ENCODE data around the gene RAI14.

The RAI14 gene

DNA sequence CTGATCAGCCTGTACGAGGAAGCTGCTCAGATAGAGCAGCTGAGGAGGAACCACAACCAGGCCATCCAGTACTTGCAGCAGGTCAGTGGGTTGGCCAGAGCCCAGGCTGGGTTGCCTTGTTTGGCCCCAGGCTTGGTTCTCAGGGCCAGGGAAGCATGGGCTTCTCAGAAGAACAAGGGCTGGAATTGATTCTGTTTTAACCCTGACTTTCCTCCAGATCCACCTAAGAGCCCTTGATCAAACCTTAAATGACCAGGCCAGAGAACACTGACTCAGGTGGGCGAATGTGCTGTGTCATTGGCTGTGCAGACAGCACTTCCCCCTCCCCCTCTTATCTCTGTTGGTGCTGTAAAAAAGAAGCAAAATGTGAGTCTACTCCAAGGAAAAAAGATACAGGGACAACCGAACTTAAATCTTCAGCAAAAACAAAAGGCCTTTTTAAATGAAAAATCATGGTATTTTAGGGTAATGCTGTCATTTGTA is 210.9 kb downstream of the RAI14 start:
- H3K4me3 ChIP-seq (ENCODE audit: low read length) = no peak overlapping the region
- H3K36me3 ChIP-seq (ENCODE audit: insufficient read depth, low read length) = no peaks in the 10 kb centered on the region
- WGBS = 93% methylated on average over 2 of the region's 3 CpGs
- peaks cover 33% of the 10 kb centered on the region for H3K4me1 ChIP-seq (ENCODE audit: insufficient read depth, low read length)
- peak overlapping the region; percentile 46; the same call in 1 of the 2 replicates for H3K27ac ChIP-seq (ENCODE audit: low read depth, low read length)
- H3K9ac ChIP-seq (ENCODE audit: low read depth, low read length) = no peak overlapping the region
- H3K9me3 ChIP-seq (ENCODE audit: insufficient read depth, low read depth, low read length) = no peaks in the 10 kb centered on the region
- no peaks in the 10 kb centered on the region for H3K27me3 ChIP-seq (ENCODE audit: insufficient read depth, low read length)

DNA sequence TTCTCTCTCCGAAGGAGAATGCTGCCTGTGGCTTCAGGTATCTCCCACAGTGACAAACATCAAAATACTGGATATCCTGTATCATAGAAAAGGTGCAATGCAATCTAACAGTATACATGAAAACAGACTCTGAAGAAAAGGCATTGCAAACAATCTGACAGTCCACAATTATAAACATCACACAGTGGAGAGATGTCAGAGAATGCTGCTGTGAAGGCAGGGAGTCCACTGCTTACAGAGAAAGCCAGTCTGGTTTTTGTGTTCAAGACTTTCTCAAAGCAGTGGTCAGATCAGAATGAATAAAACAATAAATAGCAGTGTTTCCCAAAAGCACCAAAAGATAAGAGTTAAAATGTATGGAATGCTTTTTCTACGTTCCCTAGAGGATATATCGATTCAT is 211.5 kb downstream of the RAI14 start:
- Histone ChIP-seq H3K27ac (ENCODE audit: low read depth, low read length) (no peak overlapping the region), H3K27me3 (ENCODE audit: insufficient read depth, low read length) (no peaks in the 10 kb centered on the region), H3K4me3 (ENCODE audit: low read length) (no peak overlapping the region), H3K4me1 (ENCODE audit: insufficient read depth, low read length) (peaks cover 33% of the 10 kb centered on the region), H3K9me3 (ENCODE audit: insufficient read depth, low read depth, low read length) (no peaks in the 10 kb centered on the region), H3K36me3 (ENCODE audit: insufficient read depth, low read length) (no peaks in the 10 kb centered on the region), H3K9ac (ENCODE audit: low read depth, low read length) (no peak overlapping the region)
- 100% methylated on average over 1 of the region's 3 CpGs for WGBS

DNA sequence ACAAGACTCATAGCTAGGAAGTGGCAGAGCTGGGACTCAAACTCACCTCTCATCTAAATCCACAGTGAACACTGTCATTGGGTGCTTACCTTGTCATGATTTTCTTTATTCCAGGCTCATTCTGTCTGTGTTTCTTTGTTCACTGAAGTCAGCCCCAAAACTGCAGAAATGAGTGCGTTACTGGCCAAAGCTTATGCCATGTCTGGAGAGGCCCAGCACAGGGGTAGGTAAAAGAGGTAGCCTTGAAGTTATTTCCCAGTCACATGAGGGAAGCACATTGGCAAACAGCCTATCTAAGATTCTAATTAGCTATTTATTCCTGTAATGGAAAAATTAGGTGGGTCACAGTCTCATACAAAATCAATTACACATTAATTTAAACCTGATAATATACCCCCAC is 212.7 kb downstream of the RAI14 start:
- H3K9me3 ChIP-seq (ENCODE audit: insufficient read depth, low read depth, low read length) = no peaks in the 10 kb centered on the region
- H3K27me3 ChIP-seq (ENCODE audit: insufficient read depth, low read length) = no peaks in the 10 kb centered on the region
- no peak overlapping the region for H3K4me3 ChIP-seq (ENCODE audit: low read length)
- no peaks in the 10 kb centered on the region for H3K36me3 ChIP-seq (ENCODE audit: insufficient read depth, low read length)
- H3K4me1 ChIP-seq (ENCODE audit: insufficient read depth, low read length) = peaks cover 26% of the 10 kb centered on the region
- H3K9ac ChIP-seq (ENCODE audit: low read depth, low read length) = no peak overlapping the region
- 96% methylated on average over 1 of the region's 1 CpG for WGBS
- no peak overlapping the region for H3K27ac ChIP-seq (ENCODE audit: low read depth, low read length)

DNA sequence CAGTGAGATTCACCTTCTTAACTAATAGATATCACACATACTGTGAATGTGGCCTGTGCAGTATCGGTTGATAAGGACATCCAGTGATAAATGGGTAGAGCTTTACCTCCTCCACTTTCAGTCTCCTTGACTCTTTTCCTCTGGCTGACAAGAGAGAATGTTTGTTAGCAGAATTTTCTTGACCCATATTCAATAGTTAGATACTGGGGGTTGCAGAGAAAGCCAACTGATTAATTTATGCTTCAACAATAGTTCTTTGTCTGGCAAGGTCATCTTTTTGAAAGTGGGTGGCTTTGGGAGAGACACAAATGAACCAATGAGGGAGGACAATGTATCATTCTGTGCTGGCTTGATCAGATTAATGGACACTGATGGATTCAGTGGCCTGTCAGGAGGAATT is 213.1 kb downstream of the RAI14 start:
- Histone ChIP-seq H3K27me3 (ENCODE audit: insufficient read depth, low read length) (no peaks in the 10 kb centered on the region), H3K36me3 (ENCODE audit: insufficient read depth, low read length) (no peaks in the 10 kb centered on the region), H3K27ac (ENCODE audit: low read depth, low read length) (no peak overlapping the region), H3K9ac (ENCODE audit: low read depth, low read length) (no peak overlapping the region), H3K9me3 (ENCODE audit: insufficient read depth, low read depth, low read length) (no peaks in the 10 kb centered on the region), H3K4me3 (ENCODE audit: low read length) (no peak overlapping the region), H3K4me1 (ENCODE audit: insufficient read depth, low read length) (peaks cover 22% of the 10 kb centered on the region)
- 100% methylated on average over 1 of the region's 1 CpG for WGBS

DNA sequence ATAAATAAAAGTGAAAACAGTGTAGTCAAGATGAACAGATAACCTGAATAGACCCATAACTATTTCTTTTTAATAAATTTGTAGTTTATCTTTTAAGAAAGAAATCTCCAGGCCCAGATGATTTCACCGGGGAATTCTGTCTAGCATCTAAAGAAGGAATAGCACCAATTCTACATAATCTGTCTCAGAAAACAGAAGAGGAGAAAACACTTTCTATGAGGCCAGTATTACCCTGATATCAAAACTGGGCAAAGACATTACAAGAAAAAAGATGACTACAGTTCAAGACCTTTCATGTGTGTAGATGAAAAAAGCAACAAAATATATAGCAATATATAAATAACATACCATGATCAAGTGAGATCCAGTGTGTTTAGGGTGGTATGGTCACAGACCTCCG is 214.3 kb downstream of the RAI14 start:
- no peak overlapping the region for H3K4me3 ChIP-seq (ENCODE audit: low read length)
- H3K27ac ChIP-seq (ENCODE audit: low read depth, low read length) = no peak overlapping the region
- no peak overlapping the region for H3K9ac ChIP-seq (ENCODE audit: low read depth, low read length)
- WGBS = 100% methylated on average over 1 of the region's 2 CpGs
- peaks cover 10% of the 10 kb centered on the region for H3K4me1 ChIP-seq (ENCODE audit: insufficient read depth, low read length)
- H3K36me3 ChIP-seq (ENCODE audit: insufficient read depth, low read length) = no peaks in the 10 kb centered on the region
- H3K27me3 ChIP-seq (ENCODE audit: insufficient read depth, low read length) = no peaks in the 10 kb centered on the region
- no peaks in the 10 kb centered on the region for H3K9me3 ChIP-seq (ENCODE audit: insufficient read depth, low read depth, low read length)

DNA sequence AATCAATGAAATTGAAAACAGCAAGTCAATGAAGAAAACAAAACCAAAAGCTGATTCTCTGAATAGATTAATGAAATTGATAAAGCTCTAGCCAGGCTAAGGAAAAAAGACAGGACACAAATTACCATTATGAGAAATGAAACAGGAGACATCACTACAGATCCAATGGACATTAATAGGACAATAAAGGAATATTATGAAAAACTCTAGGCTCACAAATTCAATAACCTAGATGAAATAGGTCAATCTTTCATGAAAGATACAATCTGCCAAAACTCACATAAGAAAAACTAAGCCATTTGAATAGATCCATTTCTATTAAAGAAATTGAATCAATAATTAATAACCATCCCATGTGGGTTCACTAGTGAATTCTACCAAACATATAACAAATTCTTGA is 220.1 kb downstream of the RAI14 start:
- Histone ChIP-seq H3K4me1 (ENCODE audit: insufficient read depth, low read length) (no peaks in the 10 kb centered on the region), H3K4me3 (ENCODE audit: low read length) (no peak overlapping the region), H3K36me3 (ENCODE audit: insufficient read depth, low read length) (no peaks in the 10 kb centered on the region), H3K27ac (ENCODE audit: low read depth, low read length) (no peak overlapping the region), H3K27me3 (ENCODE audit: insufficient read depth, low read length) (no peaks in the 10 kb centered on the region), H3K9me3 (ENCODE audit: insufficient read depth, low read depth, low read length) (peaks cover 19% of the 10 kb centered on the region; the same call in 1 of the 2 replicates), H3K9ac (ENCODE audit: low read depth, low read length) (no peak overlapping the region)

DNA sequence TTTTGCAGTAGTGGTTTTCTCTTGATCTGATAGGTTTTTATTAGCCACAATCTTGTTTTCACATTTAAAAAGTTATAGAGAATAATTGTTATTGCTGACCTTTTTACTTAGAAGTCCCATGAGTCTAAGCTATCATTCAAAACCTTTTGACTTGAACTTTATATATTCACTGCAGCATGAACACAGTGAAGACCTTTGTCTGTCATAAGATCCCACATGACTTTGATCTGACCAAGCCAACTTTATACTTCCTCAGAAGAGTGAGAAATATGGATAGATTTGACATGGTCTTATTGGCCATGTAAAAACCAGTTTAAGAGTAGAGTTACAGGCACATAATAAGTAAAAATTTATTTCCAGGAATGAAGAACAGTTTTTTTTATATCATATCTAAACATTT is 225.1 kb downstream of the RAI14 start:
- no peaks in the 10 kb centered on the region for H3K36me3 ChIP-seq (ENCODE audit: insufficient read depth, low read length)
- no peaks in the 10 kb centered on the region for H3K4me1 ChIP-seq (ENCODE audit: insufficient read depth, low read length)
- H3K27ac ChIP-seq (ENCODE audit: low read depth, low read length) = no peak overlapping the region

More for the DNA sequence above, 225.1 kb downstream of the RAI14 start:
- Histone ChIP-seq H3K9me3 (ENCODE audit: insufficient read depth, low read depth, low read length) (0 out of 2 replicates have a peak, but pooled peaks cover 11% of the 10 kb centered on the region), H3K4me3 (ENCODE audit: low read length) (no peak overlapping the region), H3K9ac (ENCODE audit: low read depth, low read length) (no peak overlapping the region), H3K27me3 (ENCODE audit: insufficient read depth, low read length) (no peaks in the 10 kb centered on the region)

Data from HUES64 (cell line).